NCI-H1930 (cell line): ENCODE data around the gene CCDC7.
"Not testable (repeated sequence)": the region's sequence is repeated elsewhere in the genome, so short reads cannot be mapped to it uniquely, and the experiment has no call there.

Experiments
- DNase-seq, 2 experiments: peaks; one replicate each; lab custom pipeline; 2025; lab: John Stamatoyannopoulos, UW

Gene CCDC7

GRCh38 chr10:32699683-32700082 lies 253.7 kb downstream of the CCDC7 start:
- DNase-seq: not testable (repeated sequence)

- DNase-seq: no peak
These were observed 267.6 kb downstream of the CCDC7 start for GRCh38 chr10:32713560-32713959.

- DNase-seq: no peak
These were observed 285.6 kb downstream of the CCDC7 start for GRCh38 chr10:32731527-32731926.

- DNase-seq: no peak
These were observed 293.0 kb downstream of the CCDC7 start for GRCh38 chr10:32738958-32739357.

GRCh38 chr10:32744321-32744720 lies 298.4 kb downstream of the CCDC7 start:
- DNase-seq: no peak

GRCh38 chr10:32746869-32747268 lies 300.9 kb downstream of the CCDC7 start:
- DNase-seq: no peak

GRCh38 chr10:32751582-32751981 lies 305.6 kb downstream of the CCDC7 start:
- DNase-seq: no peak

GRCh38 chr10:32754900-32755299 lies 309.0 kb downstream of the CCDC7 start:
- not testable (repeated sequence) for DNase-seq

GRCh38 chr10:32771217-32771616 lies 325.3 kb downstream of the CCDC7 start:
- no peak for DNase-seq

GRCh38 chr10:32773105-32773504 lies 327.2 kb downstream of the CCDC7 start:
- no peak for DNase-seq

- no peak for DNase-seq
These were observed 341.0 kb downstream of the CCDC7 start for GRCh38 chr10:32786968-32787367.

GRCh38 chr10:32787690-32788284 lies 341.8 kb downstream of the CCDC7 start:
- no peak for DNase-seq

GRCh38 chr10:32788359-32788758 lies 342.4 kb downstream of the CCDC7 start:
- no peak for DNase-seq

- no peak for DNase-seq
These were observed 344.5 kb downstream of the CCDC7 start for GRCh38 chr10:32790483-32790882.

- DNase-seq: no peak
These were observed 347.1 kb downstream of the CCDC7 start for GRCh38 chr10:32793033-32793432.

GRCh38 chr10:32795598-32796183 lies 349.8 kb downstream of the CCDC7 start:
- DNase-seq: no peak

- DNase-seq: not testable (repeated sequence)
These were observed 351.5 kb downstream of the CCDC7 start for GRCh38 chr10:32797393-32797792.

GRCh38 chr10:32846974-32847373 lies 401.0 kb downstream of the CCDC7 start:
- DNase-seq: no peak

GRCh38 chr10:32851301-32851700 lies 405.4 kb downstream of the CCDC7 start:
- DNase-seq: no peak

- DNase-seq: no peak
These were observed 408.5 kb downstream of the CCDC7 start for GRCh38 chr10:32854435-32854834.

- DNase-seq: no peak
These were observed 419.2 kb downstream of the CCDC7 start for GRCh38 chr10:32865170-32865569.

GRCh38 chr10:32877915-32878314 lies 432.0 kb downstream of the CCDC7 start:
- no peak for DNase-seq

- DNase-seq: no peak
These were observed 432.7 kb downstream of the CCDC7 start for GRCh38 chr10:32878646-32879045.

GRCh38 chr10:32882076-32882475 lies 436.1 kb downstream of the CCDC7 start:
- DNase-seq: no peak
